Stomach (tissue), 4 donors: ENCODE data around the gene ERI3.

Experiments
- CTCF ChIP-seq, 7 experiments: fragments of 450-650 bp in 4 of 7; fragments of 200-600 bp in 3 of 7; sonication (generic) in 3 of 7; IDR thresholded peaks; one replicate each; pipeline ENCODE4 v1.5.1; 2016 to 2019; ENCODE audit warnings: antibody characterized with exemption in 7 of 7, control low read depth in 2 of 7, mild to moderate bottlenecking in 1 of 7
- POLR2A ChIP-seq, 4 donors: fragments of 450-650 bp; IDR thresholded peaks; one replicate each; pipeline ENCODE4 v1.6.1; 2016; ENCODE audit warnings: antibody characterized with exemption in 4 of 4, control low read depth in 2 of 4, mild to moderate bottlenecking in 1 of 4, moderate library complexity in 1 of 4
- POLR2AphosphoS5 ChIP-seq, 3 donors: sonication (generic); formaldehyde crosslinking; IDR thresholded peaks; one replicate each; pipeline ENCODE4 v1.6.1; 2016; ENCODE audit warnings: antibody characterized with exemption in 3 of 3

GRCh38 chr1:44296806-44297205 lies 58.3 kb downstream of the ERI3 start:
- TF ChIP-seq CTCF (IDR thresholded peaks at IDR 0.05) (no peak), POLR2AphosphoS5 (IDR thresholded peaks at IDR 0.05) (no peak), POLR2A (IDR thresholded peaks at IDR 0.05) (no peak)
